Ecto neural progenitor cell (in vitro differentiated cells): Measurements from ENCODE around the gene RGS6.

Source experiments
- DNase-seq: peaks from one replicate; pipeline ENCODE4 v3.0.0-alpha.2; 2018; ENCODE audit warnings: low spot score

Gene RGS6

GRCh38 chr14:72311116-72311515 is 378.9 kb downstream of the RGS6 start:
- no peak for DNase-seq

GRCh38 chr14:72311516-72311915 is 379.3 kb downstream of the RGS6 start:
- DNase-seq, result no peak

- no peak for DNase-seq
Observed at GRCh38 chr14:72314808-72315435, 382.7 kb downstream of the RGS6 start.

GRCh38 chr14:72315714-72316113 is 383.5 kb downstream of the RGS6 start:
- DNase-seq, result no peak

- no peak for DNase-seq
Observed at GRCh38 chr14:72318648-72319047, 386.4 kb downstream of the RGS6 start.

GRCh38 chr14:72332046-72332445 is 399.8 kb downstream of the RGS6 start:
- no peak for DNase-seq

- DNase-seq, result no peak
Observed at GRCh38 chr14:72332871-72333270, 400.6 kb downstream of the RGS6 start.

GRCh38 chr14:72333357-72333756 is 401.1 kb downstream of the RGS6 start:
- DNase-seq, result no peak

GRCh38 chr14:72336311-72336980 is 404.2 kb downstream of the RGS6 start:
- DNase-seq, result no peak

- no peak for DNase-seq
Observed at GRCh38 chr14:72341237-72341636, 409.0 kb downstream of the RGS6 start.

- DNase-seq, result no peak
Observed at GRCh38 chr14:72341686-72342085, 409.5 kb downstream of the RGS6 start.

- no peak for DNase-seq
Observed at GRCh38 chr14:72347118-72347517, 414.9 kb downstream of the RGS6 start.

GRCh38 chr14:72350215-72350614 is 418.0 kb downstream of the RGS6 start:
- no peak for DNase-seq

GRCh38 chr14:72352012-72352411 is 419.8 kb downstream of the RGS6 start:
- no peak for DNase-seq

GRCh38 chr14:72366619-72367018 is 434.4 kb downstream of the RGS6 start:
- DNase-seq, result no peak

GRCh38 chr14:72369106-72369505 is 436.9 kb downstream of the RGS6 start:
- no peak for DNase-seq

- DNase-seq, result no peak
Observed at GRCh38 chr14:72377016-72377415, 444.8 kb downstream of the RGS6 start.

GRCh38 chr14:72380456-72380855 is 448.2 kb downstream of the RGS6 start:
- no peak for DNase-seq

GRCh38 chr14:72383865-72384264 is 451.6 kb downstream of the RGS6 start:
- no peak for DNase-seq

GRCh38 chr14:72387726-72388125 is 455.5 kb downstream of the RGS6 start:
- DNase-seq, result no peak

- no peak for DNase-seq
Observed at GRCh38 chr14:72389200-72389599, 457.0 kb downstream of the RGS6 start.

GRCh38 chr14:72401101-72401625 is 468.9 kb downstream of the RGS6 start:
- DNase-seq, result no peak

GRCh38 chr14:72401632-72402376 is 469.6 kb downstream of the RGS6 start:
- DNase-seq, result no peak
